Endothelial cell of umbilical vein (primary cell): ENCODE data around the gene NUP153. TPM values are rescaled to one million over a fixed set of nuclear protein-coding genes. Genes with fewer than 3 reads are reported as not detected.

Source experiments
- BruUV-seq: library from RNA; stranded (reverse); fragments of 400-500 nt; replicated peaks from 2 replicates; lab custom pipeline; 2021; lab: Mats Ljungman, UMichigan
- CTCF ChIA-PET: fragments of 300-600, 350-600 bp; sonication (Branson Sonifier 250); formaldehyde crosslinking; loops from one replicate; lab custom pipeline; 2021; ENCODE audit warnings: antibody characterized with exemption, inconsistent platforms; lab: Charles Lee
- POLR2A ChIA-PET: fragments of 300-600, 350-600 bp; sonication (Branson Sonifier 250); formaldehyde crosslinking; loops from one replicate; lab custom pipeline; 2021; ENCODE audit warnings: antibody characterized with exemption, inconsistent platforms; lab: Charles Lee
- DNase-seq: peaks from one replicate; pipeline ENCODE4 v3.0.0-alpha.2; 2011; ENCODE audit warnings: low read depth, low spot score
- FAIRE-seq: peaks from 2 replicates; lab custom pipeline; 2011; peaks lifted over from hg19 to GRCh38; lab: Jason Lieb, UNC
- H2AFZ ChIP-seq: 2 replicates; pipeline ENCODE4 v1.6.0; 2012; ENCODE audit warnings: low read depth, low read length, control low read depth, inconsistent platforms
- H3K27ac ChIP-seq: 2 replicates; pipeline ENCODE4 v1.5.1; 2011; ENCODE audit warnings: low read depth, mild to moderate bottlenecking, control low read depth, low read length, moderate library complexity; ENCODE audit not compliant: insufficient read depth
- H3K27me3 ChIP-seq, 2 experiments: 2 replicates each; pipeline versions ENCODE4 v1.6.0 to v1.6.1; 2011; ENCODE audit warnings: low read length in 2 of 2, mixed read lengths in 1 of 2; ENCODE audit not compliant: control insufficient read depth in 2 of 2, insufficient read depth in 2 of 2
- H3K36me3 ChIP-seq, 2 experiments: 2 replicates in 1 of 2; 3 replicates in 1 of 2; pipeline ENCODE4 v1.5.1; 2011; ENCODE audit warnings: low read length in 2 of 2, mild to moderate bottlenecking in 1 of 2, moderate library complexity in 1 of 2; ENCODE audit not compliant: control insufficient read depth in 2 of 2, insufficient read depth in 2 of 2; ENCODE audit errors: extremely low read depth in 1 of 2
- H3K4me1 ChIP-seq: 3 replicates; pipeline ENCODE4 v1.5.1; 2011; ENCODE audit warnings: mild to moderate bottlenecking, low read length; ENCODE audit not compliant: control insufficient read depth, insufficient read depth; ENCODE audit errors: extremely low read depth
- H3K4me2 ChIP-seq: 2 replicates; pipeline ENCODE4 v1.6.1; 2011; ENCODE audit warnings: low read length, control low read depth, mixed read lengths; ENCODE audit not compliant: insufficient read depth
- H3K4me3 ChIP-seq, 3 experiments: fragments of 200-600 bp in 1 of 3; sonication (generic), shearing (Covaris generic) in 1 of 3; replicated peaks in 1 of 3; 2 replicates each; pipeline ENCODE4 v1.5.1; 2011 to 2016; ENCODE audit warnings: control low read depth in 3 of 3, low read length in 3 of 3, mild to moderate bottlenecking in 2 of 3, inconsistent platforms in 1 of 3, low read depth in 1 of 3, moderate library complexity in 1 of 3; ENCODE audit not compliant: insufficient read depth in 1 of 3
- H3K79me2 ChIP-seq: 2 replicates; pipeline ENCODE4 v1.6.0; 2012; ENCODE audit warnings: low read length, inconsistent platforms; ENCODE audit not compliant: control insufficient read depth, insufficient read depth
- H3K9ac ChIP-seq: replicated peaks from 2 replicates; pipeline ENCODE3; 2011; ENCODE audit warnings: low read length, control low read depth; ENCODE audit not compliant: insufficient read depth; ENCODE audit errors: extremely low read depth
- H3K9me1 ChIP-seq: replicated peaks from 3 replicates; pipeline ENCODE4 v1.6.0; 2011; ENCODE audit warnings: mild to moderate bottlenecking, low read length; ENCODE audit not compliant: control insufficient read depth, insufficient read depth; ENCODE audit errors: extremely low read depth
- H3K9me3 ChIP-seq: replicated peaks from 2 replicates; pipeline ENCODE4 v1.5.1; 2012; ENCODE audit warnings: low read length, inconsistent platforms; ENCODE audit not compliant: control insufficient read depth, insufficient read depth
- H4K20me1 ChIP-seq: replicated peaks from 2 replicates; pipeline ENCODE3; 2011; ENCODE audit warnings: mild to moderate bottlenecking, low read length; ENCODE audit not compliant: control insufficient read depth, insufficient read depth; ENCODE audit errors: extremely low read depth
- EZH2 ChIP-seq: IDR thresholded peaks from 2 replicates; pipeline ENCODE4 v1.6.1; 2012; ENCODE audit warnings: borderline replicate concordance, low read depth, mild to moderate bottlenecking, moderate library complexity, low read length, inconsistent platforms; ENCODE audit not compliant: severe bottlenecking
- FOS ChIP-seq: IDR thresholded peaks from 2 replicates; pipeline ENCODE4 v1.6.1; 2011; ENCODE audit warnings: mild to moderate bottlenecking, low read length, moderate library complexity, borderline replicate concordance; ENCODE audit not compliant: insufficient read depth
- GATA2 ChIP-seq: IDR thresholded peaks from 2 replicates; pipeline ENCODE4 v1.7.0; 2011; ENCODE audit warnings: low read depth, mild to moderate bottlenecking, moderate library complexity, mixed read lengths, low read length; ENCODE audit not compliant: insufficient read length, insufficient read depth
- JUN ChIP-seq: IDR thresholded peaks from 2 replicates; pipeline ENCODE4 v1.6.1; 2011; ENCODE audit warnings: borderline replicate concordance, low read depth; ENCODE audit not compliant: insufficient read length, insufficient read depth
- MYC ChIP-seq: IDR thresholded peaks from one replicate; pipeline ENCODE4 v1.6.1; 2011; ENCODE audit warnings: mild to moderate bottlenecking, low read depth, low read length
- POLR2A ChIP-seq: IDR thresholded peaks from 2 replicates; pipeline ENCODE4 v1.6.1; 2012; ENCODE audit warnings: low read depth, mild to moderate bottlenecking, control low read depth, low read length
- POLR2AphosphoS5 ChIP-seq: IDR thresholded peaks from 2 replicates; pipeline ENCODE4 v1.6.1; 2012; ENCODE audit warnings: low read depth, mild to moderate bottlenecking, control low read depth, low read length, moderate library complexity; ENCODE audit not compliant: insufficient read depth
- dilution Hi-C: fragments of 300-500 bp; cut with MboI; formaldehyde crosslinking; loops from one replicate; pipeline ENCODE4 v1.15.0; 2019; ENCODE audit warnings: low sequenced_read_pairs; ENCODE audit not compliant: extremely low pct_ligation_motif_present
- intact Hi-C: fragments of 100-400 bp; cut with micrococcal nuclease; formaldehyde crosslinking; loops from one replicate; pipeline ENCODE4 v1.10.0; 2022
- polyA plus RNA-seq, 4 experiments: library from polyadenylated mRNA; depleted of rRNA in 3 of 4; stranded (reverse) in 3 of 4; unstranded in 1 of 4; fragments of >200 nt; gene quantifications; 2 replicates each; pipeline versions ENCODE4 v1.2.1 to v1.2.3, GENCODE V29; 2011 to 2012; ENCODE audit warnings: missing spikeins in 1 of 4
- total RNA-seq: library from RNA; stranded (reverse); gene quantifications from 2 replicates; pipeline ENCODE4 v1.2.3, GENCODE V29; 2021
- TF ChIP-seq, protein P1 (sequence below), 2 donors: IDR thresholded peaks; 1 replicate in 1 of 2; 2 replicates in 1 of 2; pipeline ENCODE4 v1.5.1; 2011; ENCODE audit warnings: low read length in 2 of 2, mild to moderate bottlenecking in 2 of 2, moderate library complexity in 2 of 2, control low read depth in 1 of 2, inconsistent platforms in 1 of 2, low read depth in 1 of 2; ENCODE audit not compliant: insufficient read depth in 1 of 2; ENCODE audit errors: extremely low read depth in 1 of 2
- TF ChIP-seq, protein P2 (sequence below): IDR thresholded peaks from 2 replicates; pipeline ENCODE4 v1.6.1; 2011; ENCODE audit not compliant: insufficient read depth, insufficient read length

NUP153 gene
- total and polyA plus RNA-seq, 2 donors (not counting 3 experiments of a cell fraction or from before 2014, with no cell fraction given): 22.0 to 51.0 TPM

DNA sequence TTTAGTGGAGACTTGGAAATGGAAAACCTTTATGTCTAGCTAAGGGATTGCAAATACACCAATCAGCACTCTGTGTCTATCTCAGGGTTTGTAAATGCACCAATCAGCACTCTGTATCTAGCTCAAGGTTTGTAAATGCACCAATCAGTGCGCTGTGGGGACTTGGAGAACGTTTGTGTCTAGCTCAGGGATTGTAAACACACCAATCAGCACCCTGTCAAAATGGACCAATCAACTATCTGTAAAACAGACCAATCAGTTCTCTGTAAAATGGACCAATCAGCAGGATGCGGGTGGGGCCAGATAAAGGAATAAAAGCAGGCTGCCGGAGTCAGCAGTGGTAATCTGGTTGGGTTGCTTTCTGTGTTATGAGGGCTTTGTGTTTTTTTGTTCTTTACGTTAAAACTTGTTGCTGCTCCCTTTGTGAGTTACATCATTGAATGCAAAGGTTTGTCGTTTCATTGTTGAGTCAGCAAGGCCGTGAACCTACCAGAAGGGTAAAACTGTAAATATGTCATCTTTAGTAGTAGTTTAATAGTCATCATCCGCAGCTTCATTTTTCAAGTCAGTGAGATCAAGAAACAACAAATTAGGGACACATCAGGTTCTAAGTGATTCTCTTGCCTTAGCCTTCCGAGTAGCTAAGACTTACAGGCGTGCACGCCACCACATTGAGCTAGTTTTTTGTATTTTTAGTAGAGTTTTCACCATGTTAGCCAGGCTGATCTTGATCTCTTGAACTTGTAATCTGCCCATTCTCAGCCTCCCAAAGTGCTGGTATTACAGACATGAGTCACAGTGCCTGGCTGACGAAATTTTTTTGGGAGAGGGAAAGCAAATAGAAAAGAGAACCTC lies 22.7 kb upstream of the NUP153 start:
- Histone ChIP-seq H3K27ac (no peak overlapping the region), H3K4me1 (peaks cover 7% of the 10 kb centered on the region), H3K9me1 (no peaks in the 10 kb centered on the region), H3K36me3 (no peaks in the 10 kb centered on the region), H3K9ac (no peak overlapping the region), H3K9me3 (no peaks in the 10 kb centered on the region), H2AFZ (no peak overlapping the region), H4K20me1 (no peaks in the 10 kb centered on the region), H3K4me3 (no peak overlapping the region), H3K4me2 (no peak overlapping the region), H3K79me2 (no peaks in the 10 kb centered on the region), H3K27me3 (no peaks in the 10 kb centered on the region)
- FAIRE-seq: no peak
- dilution Hi-C loops: no loop called here
- ChIA-PET CTCF (no interaction called here), POLR2A (no interaction called here)
- no TSS peak for BruUV-seq
- TF ChIP-seq JUN: no peak
- TF ChIP-seq, protein P1, sequence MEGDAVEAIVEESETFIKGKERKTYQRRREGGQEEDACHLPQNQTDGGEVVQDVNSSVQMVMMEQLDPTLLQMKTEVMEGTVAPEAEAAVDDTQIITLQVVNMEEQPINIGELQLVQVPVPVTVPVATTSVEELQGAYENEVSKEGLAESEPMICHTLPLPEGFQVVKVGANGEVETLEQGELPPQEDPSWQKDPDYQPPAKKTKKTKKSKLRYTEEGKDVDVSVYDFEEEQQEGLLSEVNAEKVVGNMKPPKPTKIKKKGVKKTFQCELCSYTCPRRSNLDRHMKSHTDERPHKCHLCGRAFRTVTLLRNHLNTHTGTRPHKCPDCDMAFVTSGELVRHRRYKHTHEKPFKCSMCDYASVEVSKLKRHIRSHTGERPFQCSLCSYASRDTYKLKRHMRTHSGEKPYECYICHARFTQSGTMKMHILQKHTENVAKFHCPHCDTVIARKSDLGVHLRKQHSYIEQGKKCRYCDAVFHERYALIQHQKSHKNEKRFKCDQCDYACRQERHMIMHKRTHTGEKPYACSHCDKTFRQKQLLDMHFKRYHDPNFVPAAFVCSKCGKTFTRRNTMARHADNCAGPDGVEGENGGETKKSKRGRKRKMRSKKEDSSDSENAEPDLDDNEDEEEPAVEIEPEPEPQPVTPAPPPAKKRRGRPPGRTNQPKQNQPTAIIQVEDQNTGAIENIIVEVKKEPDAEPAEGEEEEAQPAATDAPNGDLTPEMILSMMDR (IDR thresholded peaks at IDR 0.05; ENCODE audit: extremely low read depth in 1 of 2, insufficient read depth in 1 of 2, low read depth in 1 of 2, low read length in 2 of 2): no peak
- TF ChIP-seq, protein P2, sequence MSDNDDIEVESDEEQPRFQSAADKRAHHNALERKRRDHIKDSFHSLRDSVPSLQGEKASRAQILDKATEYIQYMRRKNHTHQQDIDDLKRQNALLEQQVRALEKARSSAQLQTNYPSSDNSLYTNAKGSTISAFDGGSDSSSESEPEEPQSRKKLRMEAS: no peak
- TF ChIP-seq GATA2: no peak
- TF ChIP-seq FOS: no peak
- no peak for TF ChIP-seq MYC
- TF ChIP-seq EZH2: no peak
- no peak for TF ChIP-seq POLR2A
- TF ChIP-seq POLR2AphosphoS5: no peak
- intact Hi-C loops: no loop called here
- DNase-seq: no peak
